Measurements from ENCODE around the gene CYP1A1.

Gene CYP1A1, protein sequence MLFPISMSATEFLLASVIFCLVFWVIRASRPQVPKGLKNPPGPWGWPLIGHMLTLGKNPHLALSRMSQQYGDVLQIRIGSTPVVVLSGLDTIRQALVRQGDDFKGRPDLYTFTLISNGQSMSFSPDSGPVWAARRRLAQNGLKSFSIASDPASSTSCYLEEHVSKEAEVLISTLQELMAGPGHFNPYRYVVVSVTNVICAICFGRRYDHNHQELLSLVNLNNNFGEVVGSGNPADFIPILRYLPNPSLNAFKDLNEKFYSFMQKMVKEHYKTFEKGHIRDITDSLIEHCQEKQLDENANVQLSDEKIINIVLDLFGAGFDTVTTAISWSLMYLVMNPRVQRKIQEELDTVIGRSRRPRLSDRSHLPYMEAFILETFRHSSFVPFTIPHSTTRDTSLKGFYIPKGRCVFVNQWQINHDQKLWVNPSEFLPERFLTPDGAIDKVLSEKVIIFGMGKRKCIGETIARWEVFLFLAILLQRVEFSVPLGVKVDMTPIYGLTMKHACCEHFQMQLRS

DNA sequence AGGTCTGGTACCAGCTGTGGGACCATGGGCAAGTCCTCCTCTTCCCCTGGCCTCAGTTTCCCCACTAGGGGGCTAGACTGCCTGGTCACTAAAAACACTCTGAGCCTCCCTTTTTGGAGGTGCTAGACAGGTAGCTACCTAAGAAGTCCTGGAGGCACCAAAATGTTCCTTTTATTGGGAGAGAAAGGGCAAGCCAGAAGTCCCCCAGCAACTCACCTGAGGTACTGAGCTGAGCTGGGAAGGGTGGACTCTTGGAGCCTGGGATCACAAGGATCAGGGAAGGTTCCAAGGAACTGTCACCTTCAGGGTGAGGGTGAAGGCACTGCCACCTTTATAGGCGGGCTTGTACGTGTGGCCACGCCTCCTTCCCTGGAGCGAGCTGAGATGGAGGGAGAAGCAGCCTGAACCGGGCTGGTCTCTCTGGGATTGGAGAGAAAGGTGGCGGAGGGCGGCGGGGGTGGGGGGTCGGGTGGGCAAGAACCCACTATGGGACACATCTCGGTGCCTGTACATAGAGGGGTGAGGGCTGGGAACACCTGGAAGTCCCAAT, at the start of gene CYP1A1:
TSS of gene CYP1A1 (minus strand) at position 304 of the 550 bp plus-strand sequence. CDS start 2,431 bp downstream, outside the sequence.
- DNase-seq (ENCODE audit: low spot score), result peak; percentile 51

DNA sequence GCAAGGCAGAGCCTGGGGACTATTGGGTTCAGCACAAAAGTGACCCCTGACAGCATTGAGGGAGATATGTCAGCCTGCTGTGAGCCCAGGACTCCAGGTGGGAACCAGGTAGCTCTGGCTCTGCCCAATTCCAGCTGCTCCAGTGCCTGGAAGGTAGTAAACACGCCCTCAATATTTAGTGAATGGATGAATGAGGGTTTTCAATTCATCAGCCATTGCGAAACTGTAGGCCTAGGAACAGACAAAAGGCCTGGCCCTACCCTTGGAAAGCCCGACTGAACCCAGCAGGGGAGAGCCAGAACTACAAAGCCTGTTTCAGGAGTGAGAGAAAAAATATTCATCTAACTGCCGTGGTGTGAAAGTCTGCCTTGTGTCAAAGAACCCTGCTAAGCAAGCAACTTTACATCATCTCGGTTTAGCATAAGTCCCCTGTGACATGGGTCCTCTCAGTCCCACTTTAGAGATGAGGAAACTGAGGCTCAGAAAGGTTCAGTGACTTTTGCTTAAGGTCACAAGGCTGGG, 48.5 kb upstream of the CYP1A1 start:
- no peak for DNase-seq (ENCODE audit: low spot score)

DNA sequence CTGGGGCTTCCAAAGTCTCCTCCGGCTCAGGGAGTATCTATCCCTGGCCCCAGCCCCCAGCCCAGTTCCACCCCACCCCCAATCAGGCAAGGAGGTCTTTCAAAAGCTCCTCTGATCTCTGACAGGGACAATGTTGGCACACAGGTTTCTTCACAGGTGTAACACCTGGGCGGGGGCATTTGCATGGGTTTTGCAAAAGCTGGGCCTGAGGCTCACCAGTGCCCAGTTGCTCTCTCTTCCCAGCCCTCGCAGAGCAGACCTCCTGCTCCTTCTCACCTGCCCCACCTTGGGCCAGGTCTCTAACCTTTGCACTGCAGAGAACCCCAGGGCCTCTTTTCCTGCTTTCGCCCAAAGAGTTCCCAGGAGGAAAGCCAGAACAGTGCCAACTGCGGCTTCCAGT, 48.0 kb upstream of the CYP1A1 start:
- no peak for DNase-seq (ENCODE audit: low spot score)

DNA sequence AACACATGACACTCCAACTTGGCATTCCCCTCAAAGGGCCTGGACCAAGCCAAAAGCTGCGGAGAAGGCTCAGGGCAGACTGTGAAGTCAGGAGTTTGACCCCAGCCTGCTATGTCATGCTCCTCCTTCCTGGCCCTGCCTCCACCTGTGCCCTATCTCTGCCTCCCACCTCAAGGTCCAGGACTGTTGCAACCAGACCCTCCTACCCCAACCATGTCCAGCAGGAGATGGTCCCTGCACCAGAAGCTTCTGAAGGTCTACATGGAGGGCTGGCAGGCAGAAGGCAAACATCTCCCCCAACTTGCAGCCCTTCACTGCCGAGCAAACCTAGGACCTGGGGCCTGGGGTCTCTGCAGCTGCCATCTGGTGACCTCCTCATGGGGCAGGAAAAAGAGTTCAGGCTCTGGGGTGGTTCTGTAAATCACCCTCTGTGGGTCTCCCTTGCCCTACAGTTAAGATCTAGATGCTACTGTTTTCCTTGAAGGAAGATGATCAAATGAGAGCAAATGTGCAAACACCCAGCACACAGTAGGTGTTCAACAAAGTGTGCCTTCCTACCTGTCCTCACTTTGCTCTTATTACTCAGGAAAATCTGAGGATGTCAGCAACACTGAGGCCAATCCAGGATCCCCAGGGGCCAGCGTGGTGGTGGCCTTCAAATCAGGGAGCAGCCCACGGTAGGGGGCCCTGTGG, 45.0 kb upstream of the CYP1A1 start:
- DNase-seq (ENCODE audit: low spot score), result no peak

DNA sequence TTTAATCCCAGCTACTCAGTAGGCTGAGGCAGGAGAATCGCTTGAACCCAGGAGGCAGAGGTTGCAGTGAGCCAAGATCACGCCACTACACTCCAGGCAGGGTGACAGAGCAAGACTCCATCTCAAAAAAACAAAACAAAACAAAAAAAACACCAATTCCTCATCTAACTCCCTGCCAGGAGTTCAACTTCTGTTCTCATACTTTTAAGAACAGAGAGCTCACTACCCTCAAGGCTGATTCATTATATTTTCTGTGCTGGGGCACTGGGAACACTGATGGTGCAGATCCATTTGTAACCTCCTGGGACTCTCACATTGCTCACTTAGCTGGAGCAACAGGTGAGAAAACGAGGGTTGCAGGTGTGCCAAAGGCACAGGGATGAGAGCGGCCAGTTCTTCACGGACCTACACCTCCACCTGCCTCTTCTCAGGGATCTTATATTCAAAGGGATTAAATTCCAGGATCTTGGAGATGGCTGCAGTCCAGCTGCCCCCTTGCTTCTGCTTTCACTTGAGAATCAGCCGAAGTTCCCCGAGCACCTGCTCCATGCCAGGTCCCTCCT, 44.2 kb upstream of the CYP1A1 start:
- DNase-seq (ENCODE audit: low spot score), result no peak

DNA sequence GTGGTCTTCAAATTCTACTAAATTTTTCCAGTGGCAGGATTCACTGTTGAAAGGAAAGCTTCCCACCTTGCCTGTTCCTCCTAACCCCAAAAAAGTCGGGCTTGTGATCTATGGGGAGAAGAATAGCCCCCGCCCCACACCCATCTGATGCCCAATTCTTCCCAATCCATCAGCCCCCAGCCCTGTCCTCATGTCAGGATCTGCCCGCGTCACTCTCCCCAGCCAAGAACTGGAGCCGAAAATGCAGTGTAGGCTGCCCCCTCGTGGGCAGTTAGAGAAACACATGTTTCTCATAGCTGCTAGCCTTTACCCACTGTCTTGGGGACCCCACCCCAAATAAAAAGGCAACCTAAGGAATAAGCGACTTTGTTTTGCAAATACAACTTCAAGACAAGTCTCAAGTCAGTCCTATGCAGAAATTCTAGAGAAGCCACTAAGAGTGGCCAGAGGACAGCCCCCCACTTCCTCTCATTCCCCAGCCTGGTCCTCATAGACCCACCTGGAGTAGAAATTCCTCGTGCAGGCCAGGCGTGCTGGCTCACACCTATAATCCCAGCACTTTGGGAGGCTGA, 43.5 kb upstream of the CYP1A1 start:
- DNase-seq (ENCODE audit: low spot score), result peak; percentile 70

DNA sequence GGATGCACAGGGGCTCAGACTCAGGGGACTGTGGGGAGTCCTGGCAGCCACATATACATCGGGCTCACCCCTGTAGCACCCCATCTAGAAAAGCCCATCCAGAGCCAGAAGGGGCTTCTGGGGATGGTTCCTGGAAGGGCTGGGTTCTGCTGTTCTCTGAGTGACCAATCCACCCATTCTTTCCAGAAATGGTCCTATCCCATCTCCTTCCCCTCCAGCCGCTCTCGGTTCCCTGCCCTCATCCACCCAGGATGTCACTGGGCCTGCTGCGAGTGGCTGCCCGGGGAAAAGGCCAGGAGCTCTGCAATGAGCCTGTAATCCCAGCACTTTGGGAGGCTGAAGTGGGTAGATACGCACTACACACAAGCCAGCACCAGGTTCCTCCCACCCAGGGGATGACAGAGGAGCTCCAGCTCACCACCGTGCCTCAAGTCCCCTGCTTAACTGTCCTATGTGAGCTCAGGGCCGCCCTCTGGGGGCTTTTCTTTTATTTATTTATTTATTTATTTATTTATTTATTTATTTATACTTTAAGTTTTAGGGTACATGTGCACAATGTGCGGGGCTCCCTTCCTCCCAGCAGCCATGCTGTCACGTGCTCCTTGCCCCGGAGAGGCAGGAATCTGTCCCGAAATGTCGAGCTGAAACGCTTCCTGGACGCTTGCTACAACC, 42.9 kb upstream of the CYP1A1 start:
- no peak for DNase-seq (ENCODE audit: low spot score)

DNA sequence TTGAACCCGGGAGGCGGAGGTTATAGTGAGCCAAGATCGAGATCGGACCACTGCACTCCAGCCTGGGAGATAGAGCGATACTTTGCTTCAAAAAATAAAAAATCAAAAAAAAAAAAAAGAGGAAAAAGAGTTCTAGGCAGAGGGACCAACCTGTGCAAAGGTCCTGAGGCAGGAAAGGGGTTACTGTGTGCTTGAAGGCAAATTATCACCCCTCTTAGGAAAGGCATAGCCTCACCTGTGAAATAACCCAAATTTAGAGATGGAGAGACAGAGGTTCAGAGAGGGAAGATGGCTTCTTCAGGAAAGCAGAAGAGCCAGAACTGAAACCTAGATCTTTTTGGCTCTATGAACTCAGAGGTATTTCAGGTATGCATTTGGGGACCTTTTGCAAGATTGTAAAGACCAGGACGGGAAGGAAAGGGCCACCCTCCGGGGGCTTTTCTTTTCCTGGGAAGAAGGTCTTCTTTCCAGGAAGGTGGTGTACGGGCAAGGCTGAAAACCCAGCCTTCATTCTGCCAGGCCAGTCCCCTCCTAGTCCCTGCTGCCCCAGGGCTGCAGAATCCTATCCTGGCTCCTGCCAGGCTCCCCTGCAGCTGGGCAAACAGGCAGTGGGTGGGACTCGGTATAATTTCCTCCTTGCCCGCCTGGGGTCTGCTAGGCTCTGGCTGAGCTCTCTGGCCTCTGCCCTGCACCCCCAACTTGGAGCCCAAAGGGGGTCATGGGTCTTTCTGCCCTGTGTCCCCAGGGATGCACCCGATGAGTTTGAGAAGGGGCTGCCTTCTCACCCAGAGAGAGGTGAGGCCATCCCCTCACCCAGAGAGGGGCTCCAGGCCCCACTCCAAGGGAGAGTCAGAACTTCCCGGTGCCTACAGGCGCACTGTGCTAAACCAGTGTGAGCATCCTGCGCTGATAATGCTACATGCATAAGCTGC, 42.1 kb upstream of the CYP1A1 start:
- no peak for DNase-seq (ENCODE audit: low spot score)

DNA sequence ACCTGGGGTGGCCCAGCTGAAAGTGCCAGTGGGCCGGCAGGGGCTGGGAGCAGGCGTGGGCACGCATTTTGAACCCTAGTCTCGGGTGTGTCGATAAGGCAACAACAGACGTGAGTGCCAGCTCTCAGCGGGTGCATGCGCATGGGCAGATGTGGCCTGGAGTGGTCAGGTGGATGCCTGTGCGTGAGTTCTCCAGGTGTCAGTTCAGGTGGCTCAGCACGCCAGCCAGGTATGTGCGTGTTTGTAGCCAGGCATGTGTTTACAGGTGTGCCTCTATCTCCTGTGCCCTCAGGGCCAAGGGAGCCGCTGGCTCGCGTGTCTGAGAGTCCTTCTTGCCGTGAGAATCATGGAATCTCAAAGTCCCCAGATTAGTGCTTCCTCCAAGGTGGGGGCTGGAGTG, 38.1 kb upstream of the CYP1A1 start:
- DNase-seq (ENCODE audit: low spot score), result no peak

DNA sequence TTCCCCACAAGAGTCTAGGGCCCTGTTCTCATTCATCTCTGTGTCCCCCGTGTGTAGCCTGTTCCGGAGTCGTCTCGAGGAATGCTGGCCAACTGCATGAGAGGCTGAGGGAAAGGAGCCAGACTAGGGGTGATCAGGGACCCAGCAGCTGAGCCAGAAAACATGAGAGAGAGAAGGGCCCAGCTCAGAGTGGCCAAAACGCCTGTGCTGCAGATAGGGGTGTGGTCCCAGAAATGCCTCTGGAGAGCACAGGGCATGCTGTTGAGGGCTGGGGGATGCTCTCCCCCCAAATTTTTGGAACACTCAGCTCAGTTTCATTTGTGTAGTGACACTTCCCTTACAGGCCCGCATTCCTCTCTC, 37.4 kb upstream of the CYP1A1 start:
- DNase-seq (ENCODE audit: low spot score), result no peak

DNA sequence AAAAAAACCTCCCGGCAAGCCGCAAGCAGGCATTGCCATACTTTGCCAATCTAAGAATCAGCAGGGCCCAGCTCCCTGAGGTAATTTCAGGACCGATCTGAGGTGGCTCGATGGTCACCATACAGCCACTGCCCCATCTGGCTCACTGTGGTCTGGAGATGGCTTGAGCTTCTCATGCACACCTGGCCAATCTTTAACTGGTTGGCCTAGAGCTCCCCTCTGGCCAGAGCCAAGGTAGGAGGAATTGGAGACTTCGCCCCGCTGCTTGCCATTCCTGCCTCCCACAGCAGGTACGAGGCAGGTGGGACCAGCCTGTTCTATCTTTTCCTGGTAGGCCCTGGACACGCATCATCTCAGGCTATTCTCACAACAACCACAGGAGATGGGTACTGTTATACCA, 33.4 kb upstream of the CYP1A1 start:
- DNase-seq (ENCODE audit: low spot score), result no peak

DNA sequence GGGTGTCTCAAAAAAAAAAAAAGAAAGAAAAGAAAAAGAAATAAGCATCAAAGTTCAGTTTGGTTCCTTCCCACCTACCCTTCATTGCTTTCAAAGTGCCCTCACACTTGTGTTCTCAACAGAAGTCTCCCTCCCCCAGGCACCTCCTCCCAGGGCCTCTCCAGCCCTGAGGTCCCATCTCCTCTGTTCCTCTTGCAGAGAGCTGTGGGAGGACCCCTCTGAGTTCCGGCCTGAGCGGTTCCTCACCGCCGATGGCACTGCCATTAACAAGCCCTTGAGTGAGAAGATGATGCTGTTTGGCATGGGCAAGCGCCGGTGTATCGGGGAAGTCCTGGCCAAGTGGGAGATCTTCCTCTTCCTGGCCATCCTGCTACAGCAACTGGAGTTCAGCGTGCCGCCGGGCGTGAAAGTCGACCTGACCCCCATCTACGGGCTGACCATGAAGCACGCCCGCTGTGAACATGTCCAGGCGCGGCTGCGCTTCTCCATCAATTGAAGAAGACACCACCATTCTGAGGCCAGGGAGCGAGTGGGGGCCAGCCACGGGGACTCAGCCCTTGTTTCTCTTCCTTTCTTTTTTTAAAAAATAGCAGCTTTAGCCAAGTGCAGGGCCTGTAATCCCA, 29.4 kb upstream of the CYP1A1 start:
- DNase-seq (ENCODE audit: low spot score), result no peak

DNA sequence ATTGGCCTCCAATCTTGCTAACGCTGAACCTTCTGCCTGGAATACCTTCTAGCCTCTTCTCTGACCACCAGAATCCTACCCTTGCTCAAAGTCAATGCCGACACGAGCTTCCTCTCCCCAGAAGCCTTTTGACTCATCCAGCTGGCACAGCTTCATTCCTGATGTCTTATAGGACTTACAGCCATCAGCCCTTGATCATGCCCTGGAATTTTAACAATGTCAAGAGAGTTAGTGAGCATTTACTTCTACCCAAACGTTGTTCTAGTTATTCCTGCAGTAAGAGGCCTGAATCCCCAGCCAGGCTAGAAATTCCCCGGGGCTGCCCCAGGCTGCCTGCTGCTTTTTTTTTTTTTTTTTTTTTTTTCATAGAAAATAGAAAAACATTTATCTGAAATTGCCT, 27.2 kb upstream of the CYP1A1 start:
- no peak for DNase-seq (ENCODE audit: low spot score)

DNA sequence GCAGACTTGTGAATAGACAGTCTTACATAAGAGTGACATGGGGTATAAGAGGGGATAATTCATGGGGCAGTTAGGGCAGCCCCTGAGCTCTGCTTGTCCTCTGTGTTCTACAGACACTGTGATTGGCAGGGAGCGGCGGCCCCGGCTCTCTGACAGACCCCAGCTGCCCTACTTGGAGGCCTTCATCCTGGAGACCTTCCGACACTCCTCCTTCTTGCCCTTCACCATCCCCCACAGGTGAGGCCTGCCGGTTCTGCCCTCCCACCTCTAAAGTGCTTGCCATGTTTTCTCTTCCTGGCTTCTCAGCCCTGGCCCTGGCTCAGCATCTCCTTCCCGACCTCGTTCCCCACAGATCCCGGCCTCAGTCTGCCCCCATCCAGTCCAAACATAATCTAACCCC, 26.7 kb upstream of the CYP1A1 start:
- DNase-seq (ENCODE audit: low spot score), result no peak

DNA sequence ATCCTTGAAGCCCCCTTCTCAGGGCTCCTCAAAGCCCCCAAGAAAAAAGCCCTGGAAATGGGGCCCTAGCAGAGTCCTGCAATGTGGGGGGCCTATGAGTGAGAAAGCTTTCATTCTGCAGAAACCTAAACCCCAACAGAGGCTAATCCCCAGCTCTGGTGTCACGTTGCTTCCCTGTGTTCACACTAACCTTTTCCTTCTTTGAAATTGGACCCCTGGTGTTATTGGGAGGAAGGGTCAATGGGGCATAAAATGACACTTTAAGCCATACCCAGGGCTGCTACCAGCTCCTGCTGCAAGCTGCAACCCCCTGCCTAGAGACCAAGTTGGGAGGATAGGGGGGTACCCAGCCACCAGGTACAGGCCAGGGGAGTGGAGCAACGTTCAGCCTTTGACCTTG, 25.4 kb upstream of the CYP1A1 start:
- no peak for DNase-seq (ENCODE audit: low spot score)

DNA sequence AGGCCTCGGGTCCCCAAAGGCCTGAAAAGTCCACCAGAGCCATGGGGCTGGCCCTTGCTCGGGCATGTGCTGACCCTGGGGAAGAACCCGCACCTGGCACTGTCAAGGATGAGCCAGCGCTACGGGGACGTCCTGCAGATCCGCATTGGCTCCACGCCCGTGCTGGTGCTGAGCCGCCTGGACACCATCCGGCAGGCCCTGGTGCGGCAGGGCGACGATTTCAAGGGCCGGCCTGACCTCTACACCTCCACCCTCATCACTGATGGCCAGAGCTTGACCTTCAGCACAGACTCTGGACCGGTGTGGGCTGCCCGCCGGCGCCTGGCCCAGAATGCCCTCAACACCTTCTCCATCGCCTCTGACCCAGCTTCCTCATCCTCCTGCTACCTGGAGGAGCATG, 24.5 kb upstream of the CYP1A1 start:
- no peak for DNase-seq (ENCODE audit: low spot score)

DNA sequence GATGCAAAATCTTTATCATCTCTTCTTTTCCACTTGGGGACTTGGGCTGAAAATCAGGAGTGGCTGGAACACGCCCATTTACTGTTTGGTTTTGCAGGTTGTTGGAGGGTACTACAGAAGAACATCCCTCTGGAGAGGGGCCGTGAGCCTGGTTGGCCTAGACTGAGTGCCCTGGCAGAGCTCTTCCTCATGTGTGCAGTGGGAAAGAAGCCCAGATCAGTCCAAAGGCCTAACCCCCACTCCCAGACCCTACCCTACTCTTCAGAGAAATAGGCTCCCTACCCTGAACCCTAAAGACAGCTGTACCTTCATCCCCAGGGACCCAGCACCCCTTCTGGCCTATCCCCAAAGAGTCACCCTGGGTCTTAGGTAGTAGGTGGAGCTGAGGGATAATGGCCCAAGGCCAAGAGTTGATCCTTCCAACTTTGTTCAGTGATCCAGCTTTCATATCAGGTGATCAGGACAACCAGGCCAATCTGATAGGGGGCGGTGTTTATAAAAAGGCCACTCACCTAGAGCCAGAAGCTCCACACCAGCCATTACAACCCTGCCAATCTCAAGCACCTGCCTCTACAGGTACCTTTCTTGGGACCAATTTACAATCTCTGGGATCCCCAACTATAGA, 23.1 kb upstream of the CYP1A1 start, which contains the start of gene CYP1A2:
TSS of gene CYP1A2 (plus strand) at position 524 of the 625 bp plus-strand sequence. CDS start 894 bp downstream, outside the sequence.
- DNase-seq (ENCODE audit: low spot score), result no peak

DNA sequence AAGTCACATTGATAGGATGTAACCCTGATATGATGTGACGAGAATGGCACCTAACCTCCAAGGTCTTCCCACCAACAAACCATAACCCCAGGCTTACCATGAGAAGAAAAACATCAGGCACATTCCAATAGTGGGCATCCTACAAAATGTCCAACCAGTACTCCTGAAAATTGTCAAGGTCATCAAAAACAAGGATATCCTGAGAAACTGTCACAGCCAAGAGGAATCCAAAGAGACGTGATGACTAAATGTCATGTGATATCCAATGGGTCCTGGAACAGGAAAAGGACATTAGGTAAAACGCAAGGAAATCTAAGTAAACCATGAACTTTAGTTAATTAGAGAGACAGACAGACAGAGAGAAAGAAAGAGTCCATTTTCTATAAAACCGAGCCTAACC, 21.1 kb upstream of the CYP1A1 start:
- no peak for DNase-seq (ENCODE audit: low spot score)

DNA sequence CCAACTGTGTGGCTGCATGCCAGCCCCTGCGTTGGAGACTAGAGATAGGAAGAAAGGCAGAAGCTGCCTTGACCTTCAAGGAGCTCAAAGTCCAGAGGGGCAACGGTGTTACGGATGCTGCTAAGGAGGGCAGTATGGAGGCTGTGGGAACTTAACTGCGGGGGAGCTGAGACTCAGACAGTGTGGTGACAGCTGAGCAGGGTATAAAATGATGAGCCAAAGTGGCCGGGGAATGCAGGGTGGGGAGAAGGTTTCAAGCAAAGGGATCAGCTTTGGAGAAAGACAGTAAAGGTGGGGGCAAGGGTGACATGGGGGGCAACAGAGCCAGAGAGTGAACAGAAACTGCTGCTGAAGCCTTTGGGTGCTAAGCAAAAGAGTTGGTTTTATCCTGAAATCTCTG, 17.1 kb upstream of the CYP1A1 start:
- DNase-seq (ENCODE audit: low spot score), result no peak

All from cerebellar cortex (tissue), 1 donor.